DND-41 (cell line): ENCODE results near the gene MPP1.

Experiments
- ATAC-seq: fragments of 200-7000 bp; cut with Tn5 transposase; 3 replicates; pipeline ENCODE4 v1.9.1; 2021; ENCODE audit warnings: low read depth; ENCODE audit not compliant: insufficient read depth
- DNase-seq: peaks from one replicate; pipeline ENCODE4 v3.0.0-alpha.2; 2020
- H2AFZ ChIP-seq: 2 replicates; pipeline ENCODE4 v1.6.0; 2012; ENCODE audit warnings: low read depth, low read length
- H3K27ac ChIP-seq: 2 replicates; pipeline ENCODE4 v1.5.1; 2012; ENCODE audit warnings: low read length, inconsistent platforms
- H3K27me3 ChIP-seq: fragments of 200-600 bp; sonication (generic); 2 replicates; pipeline ENCODE4 v1.6.0; 2012; ENCODE audit warnings: low read length, mild to moderate bottlenecking, inconsistent platforms; ENCODE audit not compliant: insufficient read depth, poor library complexity
- H3K36me3 ChIP-seq: 2 replicates; pipeline ENCODE4 v1.5.1; 2012; ENCODE audit warnings: low read length, inconsistent platforms; ENCODE audit not compliant: insufficient read depth
- H3K4me1 ChIP-seq: 2 replicates; pipeline ENCODE4 v1.5.1; 2012; ENCODE audit warnings: mild to moderate bottlenecking, low read length; ENCODE audit not compliant: insufficient read depth
- H3K4me2 ChIP-seq: 2 replicates; pipeline ENCODE4 v1.6.0; 2012; ENCODE audit warnings: mild to moderate bottlenecking, moderate library complexity, low read length, inconsistent platforms; ENCODE audit not compliant: insufficient read depth
- H3K4me3 ChIP-seq, 2 experiments: fragments of 200-600 bp in 1 of 2; shearing (Covaris generic) in 1 of 2; 2 replicates each; pipeline ENCODE4 v1.5.1; 2012 to 2016; ENCODE audit warnings: inconsistent platforms in 2 of 2, low read length in 2 of 2, mild to moderate bottlenecking in 2 of 2, low read depth in 1 of 2, moderate library complexity in 1 of 2
- H3K79me2 ChIP-seq: 2 replicates; pipeline ENCODE4 v1.6.0; 2012; ENCODE audit warnings: low read length, inconsistent platforms; ENCODE audit not compliant: insufficient read depth
- H3K9ac ChIP-seq: 2 replicates; pipeline ENCODE4 v1.6.0; 2012; ENCODE audit warnings: low read depth, mild to moderate bottlenecking, inconsistent platforms, low read length, moderate library complexity
- H3K9me3 ChIP-seq: 2 replicates; pipeline ENCODE4 v1.5.1; 2012; ENCODE audit warnings: low read length, moderate library complexity, mild to moderate bottlenecking, inconsistent platforms; ENCODE audit not compliant: insufficient read depth, severe bottlenecking
- H4K20me1 ChIP-seq: 2 replicates; pipeline ENCODE4 v1.6.0; 2012; ENCODE audit warnings: low read length; ENCODE audit not compliant: insufficient read depth
- CTCF ChIP-seq: IDR thresholded peaks from 2 replicates; pipeline ENCODE4 v1.5.1; 2012; ENCODE audit warnings: borderline replicate concordance, low read length, moderate library complexity, mild to moderate bottlenecking; ENCODE audit not compliant: poor library complexity, severe bottlenecking; ENCODE audit errors: extremely low read depth
- EZH2 ChIP-seq: IDR thresholded peaks from 3 replicates; pipeline ENCODE4 v1.6.1; 2012; ENCODE audit warnings: borderline replicate concordance, low read depth, mild to moderate bottlenecking, moderate library complexity, low read length, inconsistent platforms; ENCODE audit not compliant: severe bottlenecking

MPP1 gene

GRCh38 chrX:154804957-154805695 lies at the start of gene MPP1:
TSS of gene MPP1 (minus strand) at chrX:154805485. CDS start at chrX:154805373, 112 bp downstream.
- peaks cover 48% of the 10 kb centered on the region for H3K4me1 ChIP-seq
- H3K36me3 ChIP-seq, result no peaks in the 10 kb centered on the region
- H3K9me3 ChIP-seq, result no peaks in the 10 kb centered on the region
- peak within 1 kb of the TSS; percentile 76 for H2AFZ ChIP-seq
- ATAC-seq, result peak; percentile 97
- H3K79me2 ChIP-seq, result peaks cover 37% of the 10 kb centered on the region
- H3K27me3 ChIP-seq, result no peaks in the 10 kb centered on the region
- peak within 1 kb of the TSS; percentile 53 for H3K27ac ChIP-seq
- TF ChIP-seq EZH2 (no peak), CTCF (no peak)
- H3K9ac ChIP-seq, result peak within 1 kb of the TSS; percentile 67
- no peaks in the 10 kb centered on the region for H4K20me1 ChIP-seq
- peak within 1 kb of the TSS; percentile 51 to 83; a peak in 3 of 4 replicates for H3K4me3 ChIP-seq
- peak within 1 kb of the TSS; percentile 82 for H3K4me2 ChIP-seq
- peak; percentile 80 for DNase-seq

GRCh38 chrX:154850957-154851611 lies 45.8 kb upstream of the MPP1 start:
- Histone ChIP-seq H3K27me3 (no peaks in the 10 kb centered on the region), H2AFZ (no peak overlapping the region), H3K4me3 (no peak overlapping the region), H3K9me3 (no peaks in the 10 kb centered on the region), H3K4me2 (no peak overlapping the region), H4K20me1 (no peaks in the 10 kb centered on the region), H3K4me1 (no peaks in the 10 kb centered on the region), H3K79me2 (no peaks in the 10 kb centered on the region), H3K27ac (no peak overlapping the region), H3K9ac (no peak overlapping the region), H3K36me3 (no peaks in the 10 kb centered on the region)
- TF ChIP-seq CTCF (no peak), EZH2 (no peak)
- no peak for DNase-seq
- ATAC-seq, result no peak

GRCh38 chrX:154840856-154841255 lies 35.6 kb upstream of the MPP1 start:
- H3K4me2 ChIP-seq, result no peak overlapping the region
- H3K27ac ChIP-seq, result no peak overlapping the region
- H3K4me3 ChIP-seq, result no peak overlapping the region
- no peak overlapping the region for H3K9ac ChIP-seq
- no peaks in the 10 kb centered on the region for H3K27me3 ChIP-seq
- no peak overlapping the region for H2AFZ ChIP-seq
- H3K4me1 ChIP-seq, result no peaks in the 10 kb centered on the region
- TF ChIP-seq CTCF, result peak; percentile 67
- TF ChIP-seq EZH2, result no peak
- H3K79me2 ChIP-seq, result no peaks in the 10 kb centered on the region
- DNase-seq (peak; percentile 16), ATAC-seq (peak; percentile 79)
- H3K36me3 ChIP-seq, result no peaks in the 10 kb centered on the region
- H4K20me1 ChIP-seq, result no peaks in the 10 kb centered on the region
- H3K9me3 ChIP-seq, result no peaks in the 10 kb centered on the region
